GM21723 (cell line): ENCODE data around the gene MYOT.
"Not testable (repeated sequence)": the region's sequence is repeated elsewhere in the genome, so short reads cannot be mapped to it uniquely, and the experiment has no call there.

ENCODE experiments used
- ATAC-seq: cut with Tn5 transposase; IDR thresholded peaks from one replicate; pipeline ENCODE4 v1.9.1; 2021; ENCODE audit warnings: mild to moderate bottlenecking, moderate library complexity; ENCODE audit not compliant: unreplicated experiment

The MYOT gene

GRCh38 chr5:137853165-137853564 lies 14.5 kb upstream of the MYOT start:
- ATAC-seq, result not testable (repeated sequence)

DNA sequence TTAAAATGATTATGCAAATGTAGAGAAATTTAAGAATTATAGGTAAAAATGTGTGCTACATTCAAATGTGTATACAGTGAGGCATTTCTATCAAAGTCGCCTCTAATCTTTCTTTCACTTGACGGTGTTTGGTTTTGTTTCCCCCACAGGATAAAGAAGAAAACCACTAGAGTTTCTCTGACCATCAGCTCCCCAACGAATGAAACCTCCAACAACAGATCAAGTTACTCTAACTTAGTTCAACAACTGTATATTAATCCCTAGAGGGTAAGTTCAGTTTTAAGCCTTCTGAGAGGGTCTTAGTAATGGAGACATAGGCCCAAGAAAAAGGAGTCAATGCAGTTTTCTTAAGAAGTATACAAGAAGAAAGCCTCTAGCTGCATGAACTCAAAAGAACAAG lies 11.5 kb upstream of the MYOT start:
- ATAC-seq, result no peak

DNA sequence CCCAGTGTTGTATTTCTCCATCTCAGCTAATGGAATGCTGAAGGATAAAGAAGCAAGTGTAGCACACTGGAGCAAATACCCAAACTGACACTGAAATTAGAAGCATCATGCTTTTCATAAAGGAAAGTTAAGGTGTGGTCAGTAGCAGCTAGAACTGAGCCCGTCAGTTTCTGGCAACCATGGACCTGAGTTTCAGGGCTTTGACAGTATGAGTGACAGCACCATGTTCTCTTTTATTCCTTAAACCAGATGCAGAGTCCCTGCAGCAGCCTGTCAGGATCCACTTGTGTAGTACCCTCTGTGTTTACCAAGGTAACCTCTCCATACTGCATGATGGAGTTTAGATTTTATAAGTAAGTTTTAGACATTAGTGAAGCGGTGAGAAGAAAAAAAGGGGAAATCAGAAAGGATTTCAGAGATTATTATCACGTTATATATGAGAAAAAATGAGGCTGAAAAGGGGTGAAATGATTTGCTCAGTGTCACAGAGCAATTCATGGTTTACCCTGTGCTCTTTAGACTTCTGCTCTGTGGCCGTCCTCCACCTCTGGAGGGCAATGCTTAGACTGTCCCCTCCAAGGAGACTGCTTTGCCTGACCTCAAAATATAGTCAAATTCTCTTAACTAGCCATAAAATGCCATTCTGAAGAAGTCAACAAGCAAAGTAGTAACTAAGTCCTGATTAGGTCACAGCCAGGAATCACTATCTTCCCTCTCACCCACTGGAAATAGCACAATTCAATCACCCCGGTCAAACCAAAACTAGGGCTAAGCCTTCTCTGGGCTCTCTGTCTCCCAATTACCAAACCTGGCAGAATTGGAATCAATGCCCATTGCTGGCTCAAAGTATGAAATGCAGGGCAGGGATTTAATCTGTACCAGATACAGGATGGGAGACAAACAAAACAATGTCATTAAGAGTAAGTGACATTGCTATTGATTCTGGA lies 10.5 kb upstream of the MYOT start:
- no peak for ATAC-seq

DNA sequence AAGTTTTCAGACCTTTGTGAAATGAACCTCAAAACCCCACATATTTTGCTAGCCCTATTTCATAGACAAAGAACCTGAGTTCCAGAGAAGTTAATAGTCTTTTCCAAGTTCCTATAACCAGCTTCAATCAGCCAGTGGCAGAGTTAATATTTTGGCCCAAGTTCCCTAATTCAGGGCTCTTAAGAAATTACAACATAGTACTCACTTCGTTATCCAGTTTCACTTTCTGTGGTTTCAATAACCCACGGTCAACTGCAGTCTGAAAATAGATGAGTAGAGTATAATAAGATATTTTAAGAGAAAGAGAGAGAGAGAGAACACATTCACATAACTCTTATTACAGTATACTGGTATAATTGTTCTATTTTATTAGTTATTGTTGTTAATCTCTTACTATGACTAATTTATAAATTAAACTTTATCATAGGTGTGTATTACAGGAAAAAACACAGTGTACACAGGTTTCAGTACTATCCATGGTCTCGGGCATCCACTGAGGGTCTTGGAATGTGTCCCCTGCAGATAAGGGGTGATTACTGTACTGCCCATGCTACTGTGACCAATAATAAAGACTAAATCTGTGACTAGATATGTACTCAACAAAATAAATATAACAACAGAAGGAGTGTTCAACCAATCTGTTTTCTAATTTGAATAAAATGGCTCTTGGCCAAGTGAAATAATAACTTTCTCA lies 9.3 kb upstream of the MYOT start:
- ATAC-seq, result peak; percentile 86

GRCh38 chr5:137858954-137859353 lies 8.7 kb upstream of the MYOT start:
- ATAC-seq, result no peak

DNA sequence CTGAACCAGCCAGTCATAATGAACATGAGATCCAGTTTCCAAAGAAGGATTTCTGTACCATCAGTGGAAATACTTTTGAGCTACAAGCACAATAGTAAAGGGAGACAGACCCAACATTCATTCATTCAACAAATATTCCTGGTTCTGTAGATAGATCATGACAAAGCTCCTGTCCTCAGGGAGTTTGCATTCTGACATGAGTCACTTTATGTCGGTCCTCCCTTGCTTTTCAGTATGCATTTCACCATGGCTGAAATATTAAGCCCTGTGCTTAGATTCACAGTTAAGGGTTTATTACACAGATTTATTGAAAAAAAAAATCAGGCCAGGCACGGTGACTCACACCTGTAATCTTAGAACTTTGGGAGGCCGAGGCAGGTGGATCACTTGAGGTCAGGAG lies 5.4 kb upstream of the MYOT start:
- ATAC-seq, result no peak

DNA sequence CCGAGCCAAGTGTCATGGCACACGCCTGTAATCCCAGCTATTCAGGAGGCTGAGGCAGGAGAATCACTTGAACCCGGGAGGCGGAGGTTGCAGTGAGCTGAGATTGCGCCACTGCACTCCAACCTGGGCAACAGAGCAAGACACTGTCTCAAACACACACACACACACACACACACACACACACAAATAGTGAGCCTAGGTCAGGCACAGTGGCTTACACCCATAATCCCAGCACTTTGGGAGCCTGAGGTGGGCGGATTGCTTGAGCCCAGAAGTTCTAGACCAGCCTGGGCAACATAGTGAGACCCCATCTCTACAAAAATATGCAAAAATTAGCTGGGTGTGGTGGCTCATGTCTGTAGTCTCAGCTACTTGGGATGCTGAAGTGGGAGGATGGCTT lies 4.0 kb upstream of the MYOT start:
- not testable (repeated sequence) for ATAC-seq

DNA sequence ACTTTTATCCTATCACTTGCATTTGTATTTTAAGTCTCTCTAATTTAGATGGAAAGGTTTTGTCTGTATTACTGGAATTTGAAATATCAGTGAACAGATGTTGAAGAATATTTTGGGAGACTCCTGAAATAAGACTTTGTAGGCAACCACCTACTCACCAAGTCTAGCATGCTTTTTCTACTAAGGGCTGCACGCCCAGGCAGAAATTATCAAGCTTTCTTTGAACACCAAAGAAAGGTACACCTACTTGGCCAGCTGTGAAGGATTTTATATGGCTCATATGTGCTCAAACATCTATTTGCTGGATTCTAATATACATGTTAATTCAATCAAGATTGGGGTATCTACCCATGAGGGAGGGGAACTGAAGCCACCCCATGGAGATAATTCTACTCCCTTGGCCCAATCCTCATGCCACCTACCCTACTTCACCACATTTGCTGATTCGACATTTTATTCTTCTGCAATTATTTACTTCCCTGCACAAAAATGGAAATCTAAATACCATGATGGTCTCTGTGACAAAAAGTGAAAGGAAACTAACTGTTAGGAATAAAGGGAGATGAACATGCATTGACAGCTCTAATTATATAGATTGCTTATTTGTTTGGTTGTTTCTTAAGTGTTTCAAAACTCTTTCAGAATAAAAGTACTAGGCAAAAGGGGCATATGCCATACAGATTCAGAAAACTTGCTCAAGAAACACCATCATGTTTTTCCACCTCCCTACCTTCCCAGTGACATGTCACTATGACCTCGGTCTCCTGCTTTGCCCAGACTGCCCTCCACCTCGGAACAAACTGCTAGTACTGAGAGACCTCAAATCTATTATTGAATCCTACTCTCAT lies 895 bp upstream of the MYOT start:
- ATAC-seq, result no peak

GRCh38 chr5:137870647-137871339 lies 3.1 kb downstream of the MYOT start:
- ATAC-seq, result no peak

- ATAC-seq, result no peak
Measured at GRCh38 chr5:137871571-137871970, 3.9 kb downstream of the MYOT start.

- ATAC-seq, result no peak
Measured at GRCh38 chr5:137872466-137872865, 4.8 kb downstream of the MYOT start.

DNA sequence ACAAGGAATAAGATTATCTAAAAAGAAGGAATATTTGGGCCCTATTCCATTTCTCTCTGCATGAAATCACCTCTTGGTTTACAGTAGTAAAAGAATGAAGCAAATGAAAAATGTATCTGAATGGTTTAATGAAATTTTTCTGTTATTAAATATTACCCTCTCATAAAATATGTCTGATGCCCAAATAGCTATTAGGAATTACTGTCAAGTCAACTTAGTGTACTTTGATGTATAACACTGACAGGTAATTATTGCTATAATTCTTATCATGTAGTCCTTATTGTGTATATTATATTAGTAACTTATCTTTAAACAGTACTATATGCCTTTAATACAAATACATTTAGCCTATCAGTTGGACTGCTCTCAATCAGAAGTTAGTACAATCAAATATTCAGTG lies 8.4 kb downstream of the MYOT start:
- no peak for ATAC-seq

DNA sequence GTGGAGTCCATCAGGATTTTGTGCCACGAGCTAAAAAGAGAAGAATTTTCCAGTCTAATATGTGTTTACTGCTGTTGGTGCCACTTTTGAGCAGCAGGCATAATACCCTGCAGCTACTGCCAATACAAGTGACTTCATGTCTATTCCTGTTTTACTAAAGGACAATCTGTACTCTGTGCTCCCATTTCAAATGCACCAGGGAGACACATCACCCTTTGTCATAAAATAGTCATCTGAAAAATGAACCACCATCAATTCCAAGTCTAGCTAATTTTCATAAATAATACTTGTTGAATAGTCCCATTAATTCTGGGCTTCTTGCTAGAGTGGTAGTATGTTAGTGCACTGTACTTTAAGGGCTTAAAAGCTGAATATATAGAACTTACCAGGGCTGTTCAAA lies 12.7 kb downstream of the MYOT start:
- no peak for ATAC-seq

GRCh38 chr5:137887831-137888230 lies 20.2 kb downstream of the MYOT start:
- ATAC-seq, result no peak

GRCh38 chr5:137888466-137888862 lies 20.8 kb downstream of the MYOT start:
- no peak for ATAC-seq

DNA sequence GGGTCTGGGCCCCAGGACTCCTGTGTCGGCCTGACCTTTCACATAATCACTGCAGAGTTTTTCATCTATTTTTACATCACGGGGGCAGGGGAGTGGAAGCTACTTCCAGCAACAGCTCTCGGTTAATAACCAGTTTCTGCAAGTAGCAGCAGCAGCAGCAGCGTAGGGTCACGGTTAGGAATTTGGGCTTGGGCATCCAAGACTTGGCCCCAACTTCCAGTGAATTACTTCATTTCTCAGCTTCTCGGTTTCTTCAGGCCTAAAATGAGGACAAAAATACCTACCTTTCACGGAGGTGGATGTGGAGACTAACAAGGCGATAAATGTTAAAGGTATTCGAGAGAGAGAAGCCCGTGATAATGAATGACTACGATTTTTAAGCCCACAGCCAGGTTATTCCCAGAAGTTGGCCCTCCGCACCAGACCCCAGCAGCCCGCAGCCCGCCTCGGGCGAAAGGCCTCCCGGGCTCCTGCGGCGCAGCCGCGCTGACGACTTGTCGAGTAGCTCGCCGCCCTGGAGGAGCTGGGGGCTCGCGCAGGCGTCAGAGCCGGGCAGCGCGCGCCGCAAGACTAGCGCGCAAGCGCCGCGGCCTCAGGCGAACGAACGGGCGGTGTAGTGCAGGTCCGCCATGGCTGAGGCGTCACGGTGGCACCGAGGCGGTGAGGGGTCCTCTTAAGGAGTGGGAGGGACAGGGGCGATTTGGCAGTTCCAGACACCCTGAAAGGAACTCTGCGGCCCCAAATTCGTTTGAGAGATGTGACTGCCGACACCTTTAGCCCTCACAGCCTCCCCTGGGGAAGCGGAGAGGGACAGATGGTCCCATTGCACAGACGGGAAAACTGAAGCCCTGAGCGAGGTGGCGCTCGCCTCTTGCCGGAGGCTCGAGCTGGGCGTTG lies 21.5 kb downstream of the MYOT start, which contains the start of gene PKD2L2:
Gene PKD2L2 (plus strand): TSS at position 595 of the 897 bp plus-strand sequence. CDS start 35 bp downstream, at position 630.
- peak; percentile 88 for ATAC-seq

- ATAC-seq, result no peak
Measured at GRCh38 chr5:137890845-137891244, 23.2 kb downstream of the MYOT start.

- no peak for ATAC-seq
Measured at GRCh38 chr5:137891849-137892248, 24.2 kb downstream of the MYOT start.

GRCh38 chr5:137894586-137894985 lies 26.9 kb downstream of the MYOT start:
- ATAC-seq, result no peak
